GM18873 (cell line): ENCODE measurements around the gene TMEM33.

ENCODE experiments used
- ATAC-seq: cut with Tn5 transposase; IDR thresholded peaks from one replicate; pipeline ENCODE4 v1.9.1; 2021; ENCODE audit warnings: mild to moderate bottlenecking, moderate library complexity, moderate number of reproducible peaks; ENCODE audit not compliant: unreplicated experiment, low FRiP score

The TMEM33 gene

GRCh38 chr4:41992967-41993857, 58.0 kb downstream of the TMEM33 start:
- ATAC-seq = no peak

GRCh38 chr4:41994461-41994985, 59.3 kb downstream of the TMEM33 start:
- no peak for ATAC-seq

GRCh38 chr4:41998019-41998418, 62.8 kb downstream of the TMEM33 start:
- ATAC-seq = no peak

GRCh38 chr4:41999321-41999720, 64.1 kb downstream of the TMEM33 start:
- no peak for ATAC-seq

- no peak for ATAC-seq
These were observed 73.0 kb downstream of the TMEM33 start for GRCh38 chr4:42008011-42008786.
